ENCODE results near the gene CRACR2A.

CRACR2A gene

DNA sequence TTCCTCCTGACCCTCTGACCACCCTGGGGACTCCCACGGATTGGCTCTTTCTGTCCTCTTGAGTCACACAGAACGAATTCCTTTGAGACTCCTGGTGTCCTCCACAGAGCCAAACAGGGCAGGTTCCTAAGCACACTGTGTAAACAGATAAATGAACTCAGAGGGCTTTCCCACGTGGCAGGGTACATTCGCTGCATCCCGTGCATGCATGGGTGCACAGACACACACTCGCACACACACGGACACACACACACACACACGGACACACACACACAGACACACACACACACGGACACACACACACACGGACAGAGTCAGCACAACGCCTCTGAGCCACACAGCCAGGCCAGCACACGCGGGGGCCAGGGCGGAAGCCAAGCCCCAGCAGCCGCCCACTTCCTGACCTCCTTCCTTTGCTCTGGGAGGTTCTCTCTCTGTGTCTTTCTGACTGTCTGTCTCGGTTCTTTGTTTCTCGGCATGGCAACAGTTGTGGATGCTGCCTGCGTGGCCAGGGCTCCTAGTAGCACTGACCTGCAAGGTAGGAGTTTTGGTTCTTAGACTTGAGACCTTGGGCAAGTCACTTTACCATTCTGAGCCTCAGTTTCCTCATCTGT lies 706 bp downstream of the CRACR2A start:
- DNase-seq: no peak

DNA sequence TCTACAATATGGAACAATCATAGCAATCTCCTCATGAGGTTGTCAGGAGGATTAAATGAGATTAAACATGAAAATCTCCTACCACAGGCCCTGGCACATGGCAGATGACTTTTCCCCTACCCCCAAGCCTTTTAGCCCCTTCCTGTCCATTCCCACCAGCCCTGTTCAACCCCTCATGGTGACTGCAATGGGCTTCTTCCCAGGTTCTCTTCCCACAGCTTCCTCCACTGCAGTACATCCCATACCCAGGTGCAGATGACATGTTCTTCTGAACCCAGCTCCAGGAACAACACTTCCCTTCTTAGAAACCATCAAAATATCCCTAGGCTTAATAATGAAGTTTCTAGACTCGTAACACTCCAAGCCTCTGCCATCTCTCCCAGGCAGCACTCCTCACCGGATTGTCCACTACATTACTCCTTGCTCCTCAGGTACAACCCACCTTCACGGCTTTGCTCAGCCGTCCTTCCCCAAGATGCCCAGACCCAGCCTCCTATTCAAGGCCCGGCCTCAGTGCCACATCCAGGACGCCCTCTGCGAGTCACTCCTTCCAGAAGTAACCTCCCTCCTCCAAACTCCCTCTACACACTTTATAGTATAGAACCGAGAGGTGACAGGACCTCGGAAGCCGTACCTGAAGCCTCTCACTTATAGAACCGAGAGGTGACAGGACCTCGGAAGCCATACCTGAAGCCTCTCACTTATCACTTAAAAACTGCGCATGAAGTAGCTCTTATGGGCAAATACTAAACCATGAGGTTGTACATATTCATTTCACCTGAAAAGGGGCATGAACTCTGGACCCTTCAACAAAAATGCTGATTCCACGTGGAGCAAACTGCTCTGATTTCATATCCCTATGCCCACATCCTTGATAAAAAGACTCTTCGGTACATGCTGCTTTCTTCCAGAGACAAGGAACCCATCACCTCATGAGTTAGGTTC lies 1.5 kb downstream of the CRACR2A start:
- no peak for DNase-seq

DNA sequence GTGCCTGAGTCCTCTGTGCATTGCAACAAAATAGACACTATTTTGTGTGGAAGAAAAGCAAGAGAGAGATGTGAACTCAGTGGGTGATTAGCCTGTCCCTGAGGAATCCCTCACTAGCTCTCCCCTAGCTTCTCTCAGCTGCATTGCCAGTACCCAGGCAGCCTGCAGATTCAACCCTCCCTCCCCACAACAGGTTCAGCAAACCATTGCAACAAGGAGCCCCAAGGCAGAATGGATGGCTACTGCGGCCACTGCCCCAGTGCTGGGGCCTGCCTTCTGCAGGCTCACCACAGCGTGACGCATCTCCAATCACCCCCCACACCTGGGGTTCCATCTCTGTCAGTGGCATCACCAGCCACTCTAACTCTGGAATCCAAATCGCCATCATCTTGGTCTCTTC lies 2.3 kb downstream of the CRACR2A start:
- no peak for DNase-seq

DNA sequence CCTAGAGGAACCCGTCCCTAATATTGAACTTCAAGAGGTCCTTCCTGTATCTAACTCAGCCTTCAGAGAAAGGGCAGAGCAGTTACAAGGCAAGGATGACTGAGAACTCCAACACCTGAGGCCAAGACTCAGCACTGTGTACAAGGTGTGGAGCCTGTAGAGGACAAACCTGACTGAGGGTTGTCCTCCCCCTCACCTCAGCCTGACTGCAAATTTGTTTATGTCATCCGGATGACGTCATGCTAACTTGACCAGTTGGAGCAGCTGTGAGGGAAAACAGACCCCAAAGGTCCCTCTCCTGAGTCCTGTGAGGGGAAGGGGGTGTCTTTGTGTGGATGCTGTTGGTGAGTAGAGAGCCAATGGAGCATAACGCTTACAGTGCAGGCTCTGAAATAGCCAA lies 4.3 kb downstream of the CRACR2A start:
- no peak for DNase-seq

DNA sequence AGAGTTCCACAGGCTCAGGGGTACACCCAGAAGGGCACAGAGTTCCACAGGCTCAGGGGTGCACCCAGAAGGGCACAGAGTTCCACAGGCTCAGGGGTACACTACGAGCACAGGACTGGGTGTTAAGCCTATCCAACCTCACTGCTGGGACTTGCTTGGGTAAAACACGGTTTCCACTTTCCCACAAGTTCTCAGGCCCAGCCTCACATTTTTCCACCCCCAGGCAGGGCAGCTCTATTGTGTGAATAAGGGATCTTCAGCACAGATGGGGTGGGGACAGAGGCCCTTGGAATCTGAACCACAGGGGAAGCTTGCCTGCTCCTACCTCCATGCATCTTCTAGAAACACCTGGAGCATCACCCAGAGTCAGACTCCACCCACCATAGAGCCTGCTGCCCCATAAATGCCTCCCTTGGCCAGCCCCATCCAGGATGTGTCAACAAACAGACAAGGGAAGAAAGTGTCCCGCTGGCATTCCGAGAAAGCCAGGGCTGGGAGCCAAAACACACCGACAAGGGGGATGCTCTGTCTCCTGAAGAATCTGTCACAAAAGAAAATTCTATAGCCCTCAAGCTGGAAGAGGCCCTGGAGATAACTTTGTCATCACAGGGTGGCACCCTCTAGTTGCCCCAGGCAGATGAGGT lies 4.8 kb downstream of the CRACR2A start:
- DNase-seq: no peak

DNA sequence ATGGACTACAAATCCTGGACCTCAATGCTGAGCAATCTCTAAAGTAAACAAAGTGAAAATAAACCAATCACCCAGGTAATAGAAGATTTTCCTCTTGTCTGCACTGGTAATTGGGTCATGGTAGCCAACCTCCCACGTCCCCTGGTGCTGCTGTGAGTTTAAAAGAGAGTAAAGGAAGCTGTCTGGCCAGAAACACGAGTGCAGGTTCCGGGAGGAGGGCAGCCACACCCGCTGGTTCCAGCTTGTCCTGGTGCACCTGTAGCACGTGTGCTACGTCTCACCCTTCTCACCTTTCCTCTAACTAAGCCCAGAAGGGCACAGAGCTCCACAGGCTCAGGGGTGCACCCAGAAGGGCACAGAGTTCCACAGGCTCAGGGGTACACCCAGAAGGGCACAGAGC lies 5.4 kb downstream of the CRACR2A start:
- DNase-seq: no peak

DNA sequence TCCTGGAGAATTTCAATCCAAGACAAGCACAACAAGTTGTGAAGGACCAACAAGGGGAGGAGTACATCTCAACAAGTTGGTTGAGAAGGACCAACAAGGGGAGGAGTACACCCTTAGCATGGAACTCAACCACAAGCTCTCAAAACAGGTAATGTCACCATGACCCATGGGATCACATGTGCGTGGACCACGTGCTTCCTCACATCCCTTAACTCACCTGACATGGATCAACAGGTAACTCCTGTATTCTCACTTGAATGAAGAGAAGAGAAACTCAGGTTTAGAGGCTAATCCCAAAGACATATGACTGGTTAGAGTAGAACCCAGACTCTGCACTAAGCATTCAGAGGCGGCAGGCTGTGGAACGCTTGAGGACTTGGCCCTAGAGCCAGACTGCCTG lies 6.2 kb downstream of the CRACR2A start:
- no peak for DNase-seq

DNA sequence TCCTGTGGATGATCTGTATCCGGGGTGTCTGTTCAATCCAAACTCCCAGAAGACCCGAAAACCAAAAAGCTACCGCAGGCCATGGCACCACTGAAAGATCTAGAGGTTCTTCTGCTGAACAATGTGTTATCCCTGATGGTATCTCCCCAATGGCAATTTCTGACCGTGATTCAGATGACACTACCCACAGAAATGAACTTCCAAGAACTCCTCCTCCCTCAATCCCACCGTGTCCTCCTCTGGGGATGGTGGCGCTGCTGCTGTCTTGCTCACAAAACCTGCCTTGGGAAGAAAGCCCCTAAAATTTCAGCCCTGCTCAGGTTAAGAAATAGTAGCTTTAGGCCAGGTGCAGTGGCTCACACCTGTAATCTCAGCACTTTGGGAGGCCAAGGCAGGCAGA lies 7.8 kb downstream of the CRACR2A start:
- DNase-seq: no peak

DNA sequence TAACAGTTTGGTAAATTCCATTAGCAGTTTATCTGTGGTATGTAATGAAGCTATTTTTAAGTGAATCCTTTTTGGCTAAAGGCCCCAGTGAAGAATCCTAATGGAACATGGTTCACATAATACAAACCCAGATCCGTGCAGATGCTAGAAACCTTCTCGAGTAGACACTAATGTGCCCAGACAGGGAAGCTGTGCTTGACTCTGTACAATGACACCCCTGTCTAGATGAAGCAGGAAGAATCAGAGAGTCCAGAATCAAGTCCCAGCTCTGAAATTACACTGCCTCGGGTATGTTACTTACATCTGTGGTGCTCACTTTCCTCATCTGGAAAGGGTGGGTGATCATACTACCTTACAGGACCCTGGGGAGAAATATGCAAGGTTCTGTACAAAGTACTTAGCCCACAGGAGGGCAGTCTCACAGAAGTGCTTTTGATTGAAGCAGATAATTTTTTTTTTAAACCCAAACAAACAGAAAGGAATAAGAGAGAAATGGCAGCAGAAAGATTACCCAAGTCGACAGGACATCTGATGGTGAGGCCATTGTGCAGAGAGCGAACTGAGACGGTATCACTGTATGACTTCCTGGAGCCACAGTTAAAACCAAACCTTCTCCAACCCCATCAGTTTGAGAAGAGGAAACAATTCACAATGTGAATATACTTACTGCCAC lies 8.5 kb downstream of the CRACR2A start:
- no peak for DNase-seq

DNA sequence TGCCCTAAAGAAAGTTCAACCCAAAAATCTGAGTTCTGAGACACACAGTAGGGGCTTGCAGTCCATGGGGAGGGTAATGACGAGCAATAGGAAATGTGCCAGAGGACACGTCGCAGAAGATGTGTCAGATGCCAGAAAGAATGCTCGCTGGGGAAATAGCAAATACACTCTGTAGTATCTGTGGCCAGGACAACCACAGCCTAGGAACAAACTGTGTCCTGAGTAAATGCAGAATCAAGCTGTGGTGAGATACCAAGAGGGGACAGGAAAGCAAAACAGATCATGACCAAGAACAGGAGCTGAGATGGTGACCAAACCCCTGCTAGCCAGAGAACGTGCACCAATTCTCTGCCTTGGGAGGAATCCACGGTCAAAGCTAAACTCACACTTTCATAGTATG lies 9.1 kb downstream of the CRACR2A start:
- DNase-seq: no peak

DNA sequence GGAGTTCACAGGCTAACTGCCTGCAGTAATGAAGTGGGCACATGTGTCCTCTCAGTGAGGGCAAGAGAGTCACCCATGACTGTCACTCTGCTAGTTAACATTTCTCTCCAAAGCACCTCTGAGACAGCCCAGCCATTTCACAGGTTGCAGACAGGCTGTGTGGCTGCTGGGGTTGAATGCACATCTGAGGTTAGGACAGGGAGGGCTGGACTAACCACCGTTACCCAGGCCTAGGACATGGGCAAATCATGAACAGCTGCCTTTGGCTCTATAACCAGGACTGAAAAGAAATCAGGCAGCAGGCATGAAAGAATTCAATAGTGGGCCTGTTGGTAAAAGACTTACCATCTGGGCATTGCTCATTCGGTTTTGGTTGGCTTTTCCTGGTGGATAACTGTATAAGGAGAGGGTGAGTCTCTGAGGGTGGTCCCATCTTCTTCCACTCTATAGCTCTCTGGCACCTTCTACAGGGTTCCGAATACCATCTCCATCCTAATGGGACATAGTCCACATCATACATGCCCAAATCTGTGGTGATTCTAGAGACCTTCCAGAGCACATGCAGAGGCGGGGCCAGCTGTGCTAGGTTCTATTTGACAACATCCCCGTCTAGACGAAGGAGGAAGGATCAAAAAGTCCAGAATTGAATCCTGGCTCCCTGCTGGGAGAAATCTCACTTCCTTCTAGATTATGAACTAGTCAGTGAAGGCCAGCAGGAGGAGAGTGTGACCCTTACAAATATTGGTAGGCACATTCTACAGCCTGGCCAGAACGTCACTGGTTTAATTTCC lies 10.8 kb downstream of the CRACR2A start:
- DNase-seq: no peak

DNA sequence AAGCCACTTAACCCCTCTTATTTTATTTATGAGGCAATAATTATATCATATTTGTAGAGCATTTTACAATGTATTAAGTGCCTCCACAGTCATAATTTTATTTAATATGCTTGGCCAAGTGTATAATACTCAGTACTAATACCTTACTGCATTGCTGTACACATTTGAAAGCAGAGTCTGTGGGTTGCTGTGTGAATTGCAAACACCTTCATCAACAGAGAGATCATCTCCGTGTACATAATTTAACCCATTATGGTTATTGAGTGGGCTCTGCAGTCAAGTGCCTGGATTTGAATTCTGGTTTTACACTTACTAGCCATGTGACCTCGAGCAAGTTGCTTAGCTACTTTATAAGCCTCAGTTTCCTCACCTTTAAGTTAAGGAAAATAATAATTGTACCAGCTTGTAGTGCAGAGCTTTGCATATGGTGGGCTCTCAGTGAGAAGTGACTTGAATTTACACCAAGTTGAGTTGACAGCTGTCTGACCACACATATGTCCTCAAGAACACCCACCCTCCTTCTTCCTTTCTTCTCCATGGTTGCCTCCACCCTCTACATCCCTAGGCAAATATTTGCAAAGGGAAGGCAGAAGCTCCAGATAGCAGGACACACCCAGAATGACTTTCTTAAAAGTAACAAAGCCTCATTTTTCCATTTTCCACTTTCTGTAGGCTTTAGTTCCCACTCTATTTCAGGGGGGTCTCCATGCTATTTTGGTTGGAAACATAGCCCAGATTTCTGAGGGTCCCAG lies 12.3 kb downstream of the CRACR2A start:
- DNase-seq: no peak

DNA sequence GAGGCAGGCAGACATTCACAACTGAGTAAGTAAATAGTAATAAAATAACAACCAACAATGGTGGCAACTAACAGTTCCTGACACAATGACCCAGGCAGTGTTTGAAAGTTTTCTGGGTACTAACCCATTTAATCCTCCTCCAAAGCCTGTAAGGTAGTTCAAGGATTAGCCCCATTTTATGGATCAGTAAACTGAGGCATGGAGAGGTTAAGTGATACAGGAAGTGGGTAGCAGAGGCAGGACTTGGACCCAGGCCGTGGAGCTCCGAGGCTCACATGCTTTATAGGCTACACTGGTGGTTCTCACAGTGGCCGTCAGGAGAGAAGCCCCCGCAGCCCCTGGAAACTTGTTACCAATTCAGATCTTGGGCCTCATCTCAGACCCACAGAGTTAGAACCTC lies 17.5 kb downstream of the CRACR2A start:
- DNase-seq: no peak

DNA sequence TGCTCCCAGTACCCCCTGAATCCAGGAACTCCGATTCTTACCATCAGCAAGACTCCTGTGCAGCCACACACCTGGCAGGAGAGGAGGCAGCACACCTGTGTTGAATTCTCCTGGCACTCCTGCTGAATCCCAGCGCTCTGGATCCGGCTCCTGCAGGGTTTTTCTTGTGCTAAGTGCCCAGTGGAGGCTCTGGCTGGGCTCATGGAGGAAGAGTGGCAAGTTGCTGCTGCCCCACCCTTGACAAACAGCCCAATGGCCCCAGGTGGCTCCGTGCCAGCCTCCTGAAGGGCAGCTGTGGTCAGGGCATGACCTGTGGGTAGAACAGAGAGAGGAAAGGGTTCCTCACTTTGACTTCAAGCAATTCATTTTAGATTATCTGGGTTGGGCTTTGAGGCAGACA lies 20.0 kb downstream of the CRACR2A start:
- no peak for DNase-seq

DNA sequence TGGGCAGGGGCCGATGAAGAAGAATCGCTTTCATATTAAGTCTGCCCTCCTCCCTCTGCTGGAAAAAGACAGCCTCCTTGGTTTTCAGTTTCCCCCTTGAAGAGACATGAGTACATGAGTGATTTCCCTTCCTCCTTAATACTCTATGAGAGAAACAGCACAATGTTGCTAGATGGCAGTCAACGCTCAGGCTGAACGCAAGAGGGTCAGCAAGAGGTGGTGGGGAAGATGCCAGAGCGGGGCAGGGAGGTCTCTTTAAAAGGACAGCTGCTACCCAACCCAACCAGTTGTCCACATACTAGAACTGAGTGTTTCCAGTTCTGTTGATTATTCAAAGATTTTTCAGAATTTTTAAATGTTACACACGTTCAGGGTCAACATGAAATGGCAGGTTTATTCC lies 22.8 kb downstream of the CRACR2A start:
- DNase-seq: no peak

DNA sequence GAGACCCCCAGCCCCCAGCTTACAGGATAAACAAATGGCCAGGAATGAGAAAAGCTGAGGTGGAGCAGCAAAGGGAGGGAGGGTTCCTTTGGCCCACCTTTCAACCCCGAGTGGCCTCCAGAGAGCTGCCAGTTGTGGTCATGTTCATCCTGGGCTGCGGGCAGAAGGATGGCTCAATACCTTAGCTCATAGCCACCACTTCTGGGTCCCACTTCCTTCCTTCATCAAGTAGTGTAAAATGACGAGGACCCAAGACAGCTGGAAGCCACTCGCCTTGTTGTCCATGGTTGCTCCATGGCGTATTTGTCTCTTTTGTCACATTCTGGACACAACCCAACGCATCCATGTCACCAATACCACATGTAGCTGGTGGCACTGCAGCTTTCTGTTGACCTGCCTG lies 24.2 kb downstream of the CRACR2A start:
- DNase-seq: no peak

DNA sequence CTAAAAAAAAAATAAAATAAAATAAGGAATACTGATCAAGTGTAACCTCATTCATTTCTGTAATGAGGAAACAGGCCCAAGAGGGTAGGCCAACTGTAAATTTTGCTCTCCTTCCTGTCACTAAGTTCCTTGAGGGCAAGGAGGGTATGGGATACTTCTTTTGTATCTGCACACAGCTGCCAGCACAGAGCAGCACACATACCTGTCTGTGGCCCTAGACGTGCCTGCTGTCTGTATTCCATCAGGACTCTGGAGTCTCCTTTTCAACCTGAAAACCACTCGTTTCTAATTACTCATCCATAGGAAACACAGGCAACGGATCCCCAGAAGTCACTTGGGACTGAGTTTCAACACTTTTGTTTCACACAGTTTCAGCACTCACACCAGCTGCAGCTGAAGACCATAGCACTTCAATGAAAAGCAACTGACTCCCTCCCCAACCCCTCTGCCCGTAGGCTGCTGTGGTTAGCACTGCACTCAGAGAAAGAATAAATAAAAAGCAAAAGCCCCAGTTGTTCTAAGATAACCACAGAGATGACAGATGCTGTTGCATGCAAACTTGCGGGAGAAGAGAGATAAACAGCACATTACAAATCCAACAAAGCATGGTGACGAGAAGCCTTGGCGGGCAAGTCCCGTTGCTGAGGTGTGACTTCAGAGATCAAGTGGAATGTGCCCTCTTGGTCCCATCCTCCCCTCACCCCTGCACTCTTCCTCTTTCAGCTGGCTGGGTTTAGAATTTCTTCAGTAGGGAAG lies 24.9 kb downstream of the CRACR2A start:
- no peak for DNase-seq

DNA sequence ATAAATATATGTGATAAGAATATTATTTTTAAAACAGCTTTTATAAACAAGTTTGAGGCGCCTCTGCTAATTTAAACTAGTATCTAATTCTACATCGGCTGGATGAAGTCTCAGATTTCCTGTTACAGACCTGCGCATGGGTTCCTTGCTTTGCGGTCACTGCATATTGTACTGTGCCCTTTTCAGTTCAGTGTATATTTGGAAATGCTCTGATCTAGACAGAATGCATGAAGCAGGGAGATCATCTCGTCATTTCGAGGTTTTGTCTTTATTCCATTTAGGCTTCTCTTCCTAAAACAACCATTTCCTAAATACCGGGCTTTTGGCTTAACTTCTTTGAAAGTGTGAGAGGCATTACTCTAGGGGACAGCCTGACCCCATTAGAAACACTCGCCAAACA lies 25.6 kb downstream of the CRACR2A start:
- no peak for DNase-seq

DNA sequence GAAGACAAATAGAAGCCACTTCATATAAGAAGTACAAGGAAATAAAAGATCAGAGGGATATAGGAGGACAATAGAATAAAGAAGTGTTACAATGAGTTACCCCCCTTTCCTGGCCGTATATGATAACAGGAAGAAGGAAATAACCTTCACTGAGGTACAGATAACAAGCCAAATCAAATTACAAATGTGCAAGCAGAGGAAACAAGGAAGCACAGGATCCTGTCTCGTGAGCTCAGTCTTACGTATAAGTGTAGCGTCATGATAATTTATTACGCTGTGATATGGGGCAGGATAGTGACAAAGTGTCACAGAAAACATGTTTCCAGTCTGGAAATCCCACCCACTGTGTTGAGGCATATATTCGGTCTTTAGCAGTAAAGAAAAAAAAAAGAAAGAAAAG lies 26.5 kb downstream of the CRACR2A start:
- no peak for DNase-seq

DNA sequence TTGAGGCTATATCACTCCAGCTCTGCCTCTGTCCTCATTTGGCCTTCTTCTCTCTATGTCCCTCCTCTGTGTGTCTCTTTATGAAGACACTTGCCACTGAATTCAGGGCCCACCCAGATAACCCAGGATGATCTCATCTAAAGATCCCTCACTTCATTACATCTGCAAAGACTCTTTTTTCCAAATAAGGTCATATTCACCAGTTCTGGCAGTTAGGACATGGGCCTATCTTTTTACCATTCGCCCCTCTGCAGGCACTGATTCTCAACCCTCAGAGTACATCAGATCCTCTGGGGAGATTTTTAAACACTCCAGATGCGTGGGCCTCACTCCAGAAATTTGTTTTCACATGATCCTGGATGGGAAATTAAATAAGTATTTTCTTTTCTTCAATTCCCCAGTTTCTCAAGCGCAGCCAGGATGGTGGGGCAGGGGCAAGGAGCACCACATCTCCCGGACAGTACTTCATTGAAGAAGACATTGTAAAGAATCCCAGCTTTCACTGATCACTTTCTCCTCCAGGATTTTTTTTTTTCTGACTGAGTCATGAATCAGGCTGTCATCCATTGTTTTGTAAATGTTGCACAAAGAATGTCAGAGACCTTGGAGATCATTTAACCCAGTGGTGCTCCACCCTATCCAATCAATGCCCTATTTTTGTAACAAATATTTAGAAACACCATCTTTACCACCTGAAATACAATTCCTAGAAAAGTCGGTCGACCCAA lies 27.4 kb downstream of the CRACR2A start:
- no peak for DNase-seq

All from NCI-H524 (cell line).